ENCODE data around the gene CHAD.

GRCh38 chr17:50507871-50508572, 39.3 kb upstream of the CHAD start, which contains the start of gene MYCBPAP:
- TF ChIP-seq CTCF (IDR thresholded peaks at IDR 0.05) (no peak), EZH2 (IDR thresholded peaks at IDR 0.05; ENCODE audit: borderline replicate concordance, insufficient read depth, low read depth, low read length, poor library complexity, severe bottlenecking) (no peak)
